ENCODE measurements around the gene LAIR2.
A peak's percentile ranks its signal among the peaks of the same experiment; 100 is the strongest.
"Not testable (repeated sequence)": the region's sequence is repeated elsewhere in the genome, so short reads cannot be mapped to it uniquely, and the experiment has no call there.

LAIR2 gene

DNA sequence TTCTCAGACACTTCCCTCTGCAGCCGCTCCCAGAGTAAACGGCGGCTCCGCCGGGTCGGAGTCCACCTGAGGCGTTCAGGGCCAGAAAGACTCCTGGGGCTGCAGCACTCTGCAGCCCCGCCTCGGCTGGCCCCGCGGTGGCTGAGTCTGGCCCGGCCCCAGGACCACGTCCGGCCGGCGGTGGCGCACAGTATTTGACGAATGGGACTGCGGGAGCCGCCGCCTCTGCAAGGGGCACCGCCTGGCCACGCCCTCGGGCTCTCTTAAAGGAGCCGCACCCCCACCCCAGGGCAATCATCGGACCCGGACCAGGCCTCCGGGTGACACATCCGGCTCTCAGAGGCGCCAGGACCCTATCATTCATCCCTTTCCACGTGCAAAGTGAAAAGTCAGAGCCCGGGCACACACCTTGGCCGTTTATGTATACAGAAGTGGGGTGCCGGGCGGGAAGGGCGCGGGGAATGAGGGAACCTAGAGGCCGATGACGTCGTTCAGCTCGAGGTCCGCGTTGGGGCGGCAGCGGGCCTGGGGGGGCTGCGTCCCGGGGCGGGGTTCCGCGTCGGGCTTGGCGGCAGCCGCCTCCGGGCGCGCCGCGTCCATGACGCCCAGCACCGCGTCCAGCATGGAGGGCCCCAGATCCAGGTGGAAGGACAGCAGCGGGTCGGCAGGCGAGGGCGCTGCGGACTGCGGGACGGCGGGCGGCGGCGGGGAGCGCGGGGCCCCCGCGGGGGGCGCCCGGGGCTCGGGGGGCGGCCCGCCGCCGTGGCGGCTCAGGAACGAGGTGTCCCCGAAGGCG lies 37.8 kb upstream of the LAIR2 start:
- peak; percentile 81 for DNase-seq

DNA sequence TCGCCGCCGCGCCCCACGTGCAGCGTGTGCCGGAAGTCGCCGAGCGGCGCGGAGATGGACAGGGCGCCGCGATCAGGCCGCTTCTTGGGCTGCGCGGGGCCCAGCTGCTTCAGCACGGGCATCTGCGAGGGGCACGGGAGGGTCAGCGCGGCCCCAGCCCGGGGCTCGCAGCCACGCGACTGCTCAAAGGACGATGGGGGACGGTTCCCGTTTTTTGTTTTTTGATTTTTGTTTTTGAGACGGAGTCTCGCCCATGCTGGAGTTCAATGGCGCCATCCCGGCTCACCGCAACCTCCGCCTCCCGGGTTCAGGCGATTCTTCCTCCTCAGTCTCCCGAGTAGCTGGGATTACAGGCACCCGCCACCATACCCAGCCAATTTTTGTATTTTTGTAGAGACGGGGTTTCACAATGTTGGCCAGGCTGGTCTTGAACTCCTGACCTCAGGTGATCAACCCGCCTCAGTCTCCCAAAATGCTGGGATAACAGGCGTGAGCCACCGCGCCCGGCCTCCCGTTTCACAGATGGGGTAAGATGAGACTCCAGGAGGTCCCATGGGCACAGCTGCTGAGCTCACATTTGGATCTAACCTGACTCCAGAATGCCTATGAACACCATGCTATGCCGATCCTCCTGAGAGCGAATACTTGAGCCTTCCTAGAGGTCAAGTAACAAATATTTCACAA lies 37.1 kb upstream of the LAIR2 start:
- DNase-seq = no peak

DNA sequence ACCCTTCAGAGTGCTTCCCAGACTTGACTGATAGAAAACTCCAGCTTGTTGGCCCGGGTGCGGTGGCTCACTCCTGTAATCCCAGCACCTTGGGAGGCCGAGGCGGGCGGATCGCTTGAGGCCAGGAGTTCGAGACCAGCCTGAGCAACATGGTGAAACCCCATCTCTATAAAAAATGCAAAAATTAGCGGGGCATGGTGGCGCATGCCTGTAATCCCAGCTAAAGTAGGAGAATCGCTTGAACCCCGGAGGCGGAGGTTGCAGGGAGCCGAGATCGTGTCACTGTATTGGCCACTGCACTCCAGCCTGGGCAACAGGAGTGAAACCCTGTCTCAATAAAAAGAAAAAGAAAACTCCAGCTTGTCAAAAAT lies 36.5 kb upstream of the LAIR2 start:
- DNase-seq = not testable (repeated sequence)

DNA sequence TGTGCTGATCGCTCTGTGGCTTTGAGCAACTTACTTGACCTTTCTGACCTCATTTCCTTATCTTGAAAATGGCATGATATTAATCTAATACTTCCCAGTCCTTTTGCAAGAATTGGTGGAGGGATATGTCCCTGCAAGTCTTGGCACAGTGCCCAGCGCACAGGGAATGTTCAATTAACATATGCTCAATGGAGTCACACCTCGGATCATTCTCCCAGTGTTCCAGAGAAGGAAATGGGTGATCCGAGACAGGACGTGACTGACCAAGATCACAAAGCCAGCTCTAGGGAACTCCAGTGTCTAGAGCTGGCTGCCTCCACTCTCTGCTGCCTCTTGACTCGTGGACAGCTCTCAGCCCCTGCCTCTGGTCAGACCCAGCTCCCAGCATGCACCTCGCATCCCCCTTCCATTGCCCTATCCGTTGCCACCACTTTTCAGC lies 33.1 kb upstream of the LAIR2 start:
- DNase-seq = no peak

DNA sequence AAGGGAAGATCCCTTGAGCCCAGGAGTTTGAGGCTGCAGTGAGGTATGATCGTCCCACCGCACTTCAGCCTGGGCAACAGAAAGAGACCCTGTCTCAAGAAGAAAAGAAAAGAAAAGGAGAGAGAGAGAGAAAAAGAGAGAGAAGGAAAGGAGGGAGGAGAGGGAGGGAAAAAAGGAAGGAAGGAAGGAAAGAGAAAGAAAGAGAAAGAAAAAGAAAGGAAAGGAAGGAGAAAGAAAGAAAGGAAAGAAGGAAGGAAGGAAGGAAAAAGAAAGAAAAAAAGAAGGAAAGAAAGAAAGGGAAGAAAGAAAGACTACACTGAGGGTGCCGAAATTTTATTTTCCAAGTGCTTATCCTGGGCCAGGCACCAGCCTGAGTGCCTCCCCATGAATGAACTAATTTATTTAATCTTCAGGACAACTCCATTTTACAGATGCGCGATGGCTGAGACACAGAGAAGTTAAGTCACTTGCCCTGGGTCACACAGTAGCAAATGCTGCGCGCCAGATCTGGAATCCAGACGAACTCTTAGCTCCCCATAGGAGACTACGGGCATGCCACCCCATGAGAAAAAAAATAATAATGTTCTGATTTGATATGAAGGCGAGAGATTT lies 32.2 kb upstream of the LAIR2 start:
- no peak for DNase-seq

DNA sequence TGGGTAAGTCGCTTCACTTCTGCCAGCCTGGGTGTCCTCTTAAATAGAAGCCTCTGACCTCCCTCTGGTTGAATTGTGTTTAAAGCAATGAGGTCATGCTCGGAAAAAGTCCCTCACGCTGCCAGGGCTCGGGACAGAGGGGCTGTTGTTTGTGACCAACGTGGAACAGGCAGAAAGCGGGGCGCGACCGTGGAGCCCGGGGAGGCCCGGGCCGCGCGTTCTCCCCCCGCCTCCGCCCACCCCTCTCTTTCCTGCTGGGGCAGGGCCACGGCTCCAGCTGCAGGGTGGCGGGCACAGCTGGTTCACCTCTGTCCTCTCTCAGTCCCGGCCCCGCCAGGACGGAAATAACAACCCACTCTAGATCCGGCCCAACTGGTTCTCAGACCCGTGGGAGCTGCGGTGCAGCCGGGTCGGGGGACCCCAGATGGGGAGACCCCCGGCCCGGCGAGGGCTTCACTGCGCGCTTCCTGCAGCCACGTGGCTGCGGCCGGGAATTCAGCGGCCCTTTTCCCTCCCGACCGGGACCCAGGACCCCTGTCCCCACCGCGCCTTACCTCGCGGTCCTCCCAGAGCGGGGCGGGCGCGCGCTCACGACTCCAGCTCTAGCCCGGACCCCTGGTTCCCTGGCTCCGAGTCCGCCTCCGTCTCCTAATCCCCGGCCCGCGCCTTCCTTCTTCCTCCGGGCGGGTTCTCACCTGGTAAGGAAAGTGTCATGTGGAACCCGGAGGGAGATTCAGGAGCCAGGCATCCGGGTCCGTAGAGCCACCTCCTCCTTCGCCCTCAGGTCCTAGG lies 31.4 kb upstream of the LAIR2 start:
- DNase-seq = no peak

DNA sequence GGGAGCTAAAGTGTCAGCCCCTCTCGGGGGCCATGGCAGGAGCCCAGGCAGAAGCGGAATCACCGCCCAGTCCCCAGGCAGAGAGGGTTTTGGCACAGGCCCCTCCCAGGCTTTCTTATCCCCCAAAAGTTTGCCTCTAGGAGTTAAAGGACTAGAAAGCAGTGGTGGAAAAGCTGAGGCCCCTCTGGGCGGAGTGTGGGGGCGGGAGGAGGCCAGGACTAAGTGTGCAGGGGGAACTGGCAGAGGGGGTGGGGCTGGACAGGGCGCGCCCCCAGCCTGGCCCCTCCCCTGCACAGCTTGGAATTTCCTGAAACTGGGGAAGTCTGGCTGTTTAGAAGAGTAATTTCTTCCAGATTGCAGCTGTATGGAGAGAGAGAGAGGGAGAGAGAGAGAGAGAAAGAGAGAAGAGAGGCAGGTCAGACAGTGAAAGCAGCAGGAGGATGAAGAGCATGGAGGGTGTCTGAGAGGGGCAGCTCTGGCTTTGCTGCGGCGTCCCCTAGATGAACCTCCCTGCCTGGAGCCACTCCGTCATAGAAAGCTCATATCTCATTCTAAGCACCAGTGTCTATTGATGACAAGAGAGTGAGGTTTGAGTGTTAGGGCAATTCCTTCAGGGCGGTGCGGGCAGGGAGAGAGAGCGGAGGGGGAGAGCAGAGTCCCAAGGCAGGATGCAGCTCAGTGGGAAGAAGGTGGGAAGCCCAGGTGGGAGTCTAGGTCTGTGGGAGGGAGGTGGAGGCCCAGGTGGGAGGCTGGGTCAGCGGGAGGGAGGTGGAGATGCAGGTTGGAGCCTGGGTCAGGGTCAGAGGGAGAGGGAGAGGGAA lies 29.4 kb upstream of the LAIR2 start, which contains the start of gene CDC42EP5:
Gene CDC42EP5 (minus strand): TSS at position 226 of the 821 bp plus-strand sequence. CDS start 7,749 bp downstream, outside the sequence.
- no peak for DNase-seq

DNA sequence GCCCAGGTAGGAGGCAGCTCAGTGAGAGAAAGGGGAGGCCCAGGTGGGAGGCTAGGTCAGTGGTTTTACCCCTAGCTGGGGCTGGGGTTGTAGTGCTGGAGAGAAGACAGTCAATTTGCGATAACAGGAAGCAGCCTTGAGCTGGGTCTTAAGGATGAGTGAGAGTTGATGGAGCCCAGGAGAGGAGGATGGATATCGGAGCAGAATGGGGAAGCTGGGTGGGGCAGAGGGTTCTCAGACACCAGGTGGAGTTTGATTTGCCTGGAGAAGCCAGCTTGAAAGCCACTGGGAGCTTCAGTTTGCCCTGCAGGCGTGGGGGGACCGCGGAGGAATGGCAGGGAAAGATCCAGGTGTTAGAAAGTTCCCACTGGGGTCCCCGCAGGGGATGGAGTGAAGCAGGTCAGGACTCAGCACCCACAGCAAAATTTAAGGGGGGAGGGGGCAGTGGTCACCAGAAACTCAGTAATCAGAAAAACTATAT lies 28.7 kb upstream of the LAIR2 start:
- DNase-seq = no peak

DNA sequence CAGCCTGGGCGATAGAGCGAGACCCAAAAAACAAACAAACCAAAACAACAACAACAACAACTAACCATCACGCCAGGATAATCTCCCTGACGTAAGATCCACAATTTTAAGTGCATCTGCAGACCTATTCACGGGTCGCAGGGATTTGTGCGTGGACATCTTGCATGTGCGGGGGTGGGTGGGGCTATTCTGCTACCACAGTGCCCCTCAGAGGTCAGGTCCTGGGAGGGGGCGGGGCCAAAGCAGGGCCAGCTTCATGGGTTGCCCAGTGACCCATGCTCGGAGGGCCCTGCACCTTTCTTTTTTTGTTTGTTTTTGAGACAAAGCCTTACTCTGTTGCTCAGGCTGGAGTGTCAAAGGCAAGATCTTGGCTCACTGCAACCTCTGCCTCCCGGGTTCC lies 26.9 kb upstream of the LAIR2 start:
- no peak for DNase-seq

DNA sequence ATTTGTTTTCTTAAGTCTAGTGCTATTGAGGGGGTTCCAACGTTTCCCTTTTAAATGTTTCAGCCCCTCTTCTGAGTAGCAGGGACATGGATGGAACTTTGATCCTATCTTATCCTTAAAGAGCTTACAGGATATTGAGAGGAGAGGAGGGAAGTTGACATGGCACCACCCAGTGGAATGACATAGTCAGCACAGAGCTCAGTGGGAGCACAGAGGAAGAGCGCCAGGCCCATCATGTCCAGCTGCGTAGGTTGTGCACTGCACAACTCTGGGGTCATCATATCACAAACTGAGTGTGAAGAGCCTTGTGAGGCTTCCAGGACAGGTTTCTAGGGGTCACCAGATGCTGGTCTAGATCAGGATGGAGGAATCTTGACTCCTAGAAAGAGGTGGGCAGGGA lies 25.0 kb upstream of the LAIR2 start:
- DNase-seq = no peak

DNA sequence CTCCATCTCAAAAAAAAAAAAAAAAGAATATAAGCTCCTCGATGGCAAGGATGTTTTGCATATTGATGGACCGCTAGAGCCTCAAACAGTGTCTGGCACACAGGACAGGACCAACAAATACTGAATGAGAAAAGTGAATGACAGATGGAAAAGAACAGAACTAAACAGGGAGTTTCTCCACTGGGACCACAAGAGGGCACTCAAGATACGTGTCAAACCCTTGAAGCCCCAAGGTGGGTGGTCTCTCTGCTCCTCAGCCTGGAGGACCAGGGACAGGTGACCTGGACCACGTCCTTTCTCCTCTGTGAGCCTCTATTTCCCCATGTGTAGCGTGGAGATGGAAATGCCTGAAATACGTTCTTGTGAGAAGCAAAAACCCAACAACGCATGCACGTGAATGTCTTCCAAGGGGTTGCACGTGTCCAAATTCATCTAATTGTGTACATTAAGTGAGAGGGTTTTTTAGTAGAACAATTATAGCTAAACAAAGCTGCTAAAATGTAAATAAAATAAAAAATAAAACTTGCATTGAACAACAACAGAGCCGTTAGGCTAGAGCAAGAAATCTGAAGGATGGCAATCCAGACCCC lies 23.9 kb upstream of the LAIR2 start:
- DNase-seq = no peak

DNA sequence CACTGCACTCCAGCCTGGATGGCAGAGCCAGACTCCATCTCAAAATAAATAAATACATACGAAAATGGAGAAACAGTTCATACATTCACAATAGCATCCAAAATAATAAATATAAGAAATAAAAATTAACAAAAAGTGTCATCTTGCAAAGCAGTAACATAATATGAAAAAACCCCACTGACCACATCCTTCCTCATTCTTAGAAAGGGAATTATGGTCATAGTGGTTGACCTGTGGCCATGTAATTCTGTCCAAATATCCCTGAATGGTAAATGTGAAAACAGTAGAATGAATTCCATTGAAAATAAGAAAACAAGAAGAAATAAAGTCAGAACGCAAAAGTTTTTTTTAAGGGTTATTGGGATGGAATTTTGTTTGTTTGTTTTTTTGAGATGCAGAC lies 22.6 kb upstream of the LAIR2 start:
- no peak for DNase-seq

DNA sequence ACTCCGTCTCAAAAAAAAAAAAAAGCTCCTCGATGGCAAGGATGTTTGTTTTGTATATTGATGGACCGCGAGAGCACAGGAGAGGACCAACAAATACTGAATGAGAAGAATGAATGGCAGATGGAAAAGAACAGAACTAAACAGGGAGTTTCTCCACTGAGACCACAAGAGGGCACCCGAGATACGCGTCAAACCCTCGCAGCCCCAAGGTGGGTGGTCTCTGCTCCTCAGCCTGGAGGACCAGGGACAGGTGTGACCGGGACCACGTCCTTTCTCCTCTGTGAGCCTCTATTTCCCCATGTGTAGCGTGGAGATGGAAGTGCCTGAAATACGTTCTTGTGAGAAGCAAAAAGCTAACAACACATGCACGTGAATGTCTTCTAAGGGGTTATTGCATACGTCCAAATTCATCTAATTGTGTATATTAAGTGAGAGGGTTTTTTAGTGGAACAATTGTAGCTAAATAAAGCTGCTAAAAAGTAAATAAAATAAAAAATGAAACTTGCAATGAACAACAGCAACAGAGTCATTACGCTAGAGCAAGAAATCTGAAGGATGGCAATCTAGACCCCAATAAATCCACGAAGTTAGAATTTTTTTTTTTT lies 21.2 kb upstream of the LAIR2 start:
- DNase-seq = no peak

DNA sequence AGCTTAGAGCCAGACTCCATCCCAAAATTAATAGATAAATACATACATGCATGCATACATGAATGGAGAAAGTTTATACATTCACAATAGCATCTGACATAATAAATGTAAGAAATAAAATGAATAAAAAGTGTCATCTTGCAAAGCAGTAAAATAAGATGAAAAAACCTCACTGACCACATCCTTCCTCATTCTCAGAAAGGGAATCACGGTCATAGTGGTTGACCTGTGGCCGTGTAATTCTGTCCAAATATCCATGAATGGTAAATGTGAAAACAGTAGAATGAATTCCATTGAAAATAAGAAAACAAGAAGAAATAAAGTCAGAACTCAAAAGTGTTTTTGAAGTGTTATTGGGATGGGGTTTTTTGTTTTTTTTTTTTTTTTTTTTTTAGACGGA lies 19.7 kb upstream of the LAIR2 start:
- no peak for DNase-seq

DNA sequence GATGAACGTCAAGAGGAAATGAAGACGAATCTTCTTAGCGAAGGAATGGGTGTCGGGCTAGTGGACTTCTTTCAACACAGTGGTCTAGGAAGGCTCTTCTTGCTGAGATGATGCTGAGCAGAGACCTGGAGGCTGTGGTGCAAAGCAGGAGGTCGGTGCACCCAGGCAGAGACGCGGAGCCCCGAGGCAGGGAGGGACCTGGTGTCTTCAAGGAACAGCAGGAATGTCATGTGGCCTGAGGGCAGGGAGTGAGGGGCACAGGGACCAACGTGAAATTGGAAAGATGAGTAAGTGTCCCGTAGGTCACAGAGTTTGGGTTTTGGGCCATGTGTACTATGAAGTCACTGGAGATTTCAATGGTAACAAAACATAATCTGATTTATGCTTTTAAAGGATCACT lies 18.2 kb upstream of the LAIR2 start:
- no peak for DNase-seq

DNA sequence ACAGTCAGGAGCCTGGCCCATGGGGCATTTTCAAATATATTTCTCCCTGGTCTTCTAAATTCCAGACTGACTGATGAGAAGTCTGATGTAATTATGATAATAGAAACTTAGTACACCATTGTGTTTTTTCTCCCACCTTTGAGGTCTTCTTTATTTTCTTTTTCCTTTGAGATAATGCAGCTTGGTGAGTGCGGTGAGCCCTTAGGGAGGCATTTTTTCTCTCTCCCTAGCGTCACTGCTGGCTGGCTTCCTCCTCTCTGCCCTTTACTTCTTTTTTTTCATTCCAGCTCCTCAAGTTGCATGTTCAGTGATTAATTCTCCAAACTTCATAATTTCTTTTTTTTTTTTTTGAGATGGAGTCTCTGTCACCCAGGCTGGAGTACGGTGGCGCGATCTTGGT lies 16.8 kb upstream of the LAIR2 start:
- DNase-seq = no peak

DNA sequence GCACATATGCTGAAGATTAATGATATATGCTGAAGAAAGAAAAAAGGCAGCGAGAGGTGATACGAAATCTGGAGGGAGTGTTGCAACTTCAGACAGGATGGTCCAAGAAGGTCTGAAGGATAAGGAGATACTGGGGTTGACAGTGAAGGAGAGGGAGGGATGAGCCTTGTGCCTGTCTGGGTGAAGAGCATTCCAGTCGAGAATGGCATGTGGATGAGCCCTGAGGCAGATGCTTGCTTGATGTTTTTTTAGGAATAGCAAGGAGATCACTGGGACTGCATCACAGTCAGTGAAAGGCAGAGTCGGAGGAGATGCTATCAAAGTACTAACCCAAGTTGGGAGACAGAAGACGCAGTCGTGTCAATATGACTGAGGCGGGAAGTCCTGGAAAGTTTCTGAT lies 13.3 kb upstream of the LAIR2 start:
- DNase-seq = no peak

DNA sequence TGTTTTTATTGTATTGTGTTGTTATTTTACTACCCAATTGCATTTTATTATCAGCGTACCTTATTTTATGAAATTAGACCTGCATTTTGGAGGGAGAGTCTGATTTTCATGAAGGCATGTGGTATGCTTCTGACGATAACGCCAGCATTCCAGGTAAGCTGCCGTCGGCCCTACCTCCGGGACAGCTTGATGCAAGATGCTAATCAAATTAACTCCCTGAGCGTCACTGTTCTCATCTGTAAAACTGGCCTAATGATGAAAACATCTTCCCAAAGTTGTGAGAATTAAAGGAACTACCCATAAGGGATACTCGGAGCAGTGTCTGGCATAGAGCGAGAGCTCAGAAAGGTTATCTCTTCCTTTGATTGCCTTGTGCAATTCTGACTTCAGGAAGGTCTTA lies 12.9 kb upstream of the LAIR2 start:
- no peak for DNase-seq

DNA sequence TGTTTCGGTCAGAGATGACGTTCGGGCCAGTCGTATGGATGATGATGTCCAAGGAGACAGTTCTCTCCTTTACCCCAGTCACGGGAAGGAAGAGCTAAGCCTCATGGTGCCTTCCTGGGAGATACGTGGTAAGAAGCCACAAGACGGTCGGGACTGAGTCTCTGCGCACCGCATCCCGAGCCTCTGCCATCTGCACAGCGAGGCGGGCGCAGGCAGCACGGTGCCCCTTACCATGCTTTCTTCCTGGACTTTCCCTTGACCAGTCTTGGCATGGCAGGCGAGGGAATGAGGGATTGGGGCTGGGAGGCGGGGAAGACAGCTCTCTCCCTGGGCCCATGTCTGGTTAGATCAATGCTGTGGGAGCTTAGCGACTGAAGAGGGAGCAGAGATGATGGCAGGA lies 10.1 kb upstream of the LAIR2 start:
- DNase-seq = no peak

DNA sequence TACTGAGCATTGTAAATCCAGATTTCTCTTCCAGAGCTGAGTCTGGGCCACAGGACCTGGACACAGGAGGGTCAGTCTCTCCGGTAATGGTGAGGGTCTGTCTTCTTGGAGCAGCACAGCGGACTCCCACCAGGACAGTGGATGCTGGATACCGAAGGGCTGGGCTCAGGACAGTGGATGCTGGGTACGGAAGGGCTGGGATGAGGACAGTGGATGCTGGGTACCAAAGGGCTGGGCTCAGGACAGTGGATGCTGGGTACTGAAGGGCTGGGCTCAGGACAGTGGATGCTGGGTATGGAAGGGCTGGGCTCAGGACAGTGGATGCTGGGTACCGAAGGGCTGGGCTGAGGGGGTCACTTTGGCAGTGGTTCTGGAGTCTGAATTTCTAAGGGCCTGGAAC lies 9.6 kb upstream of the LAIR2 start:
- DNase-seq = not testable (repeated sequence)

DNA sequence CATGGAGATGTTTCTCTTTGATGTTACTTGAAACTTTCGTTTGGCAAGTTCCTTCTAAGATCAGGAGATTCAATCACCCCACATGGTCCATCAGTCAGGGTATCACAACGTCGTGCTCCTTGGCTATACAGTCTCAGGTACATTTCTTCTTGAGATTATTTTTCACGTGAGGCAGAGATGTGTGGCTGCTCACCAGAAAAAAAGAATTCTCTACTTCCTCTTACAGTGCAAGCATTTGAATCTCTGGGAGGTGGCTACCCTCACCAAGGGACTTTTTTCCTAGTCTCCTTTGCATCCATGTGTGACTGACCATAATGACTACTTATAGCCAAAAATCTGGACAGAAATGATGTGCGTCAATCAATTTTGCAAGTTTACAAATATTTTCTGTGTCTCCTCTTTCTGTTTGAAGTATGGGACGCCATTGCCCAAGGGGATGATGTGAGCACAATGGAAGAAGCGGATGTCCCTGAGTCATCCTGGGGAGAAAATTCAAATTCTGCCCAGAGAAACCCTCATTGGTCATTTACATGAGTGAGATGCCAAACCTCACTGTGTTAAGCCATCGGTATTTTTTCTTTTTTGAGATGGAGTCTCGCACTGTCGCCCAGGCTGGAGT lies 8.6 kb upstream of the LAIR2 start:
- no peak for DNase-seq
